H1 (cell line): ENCODE results near the gene UGT1A8.

Experiments
- CHD1 ChIP-seq: IDR thresholded peaks from 2 replicates; pipeline ENCODE4 v1.6.1; 2012; ENCODE audit warnings: low read depth, low read length, improper control_type of control experiment
- FOSL1 ChIP-seq: IDR thresholded peaks from 2 replicates; pipeline ENCODE4 v1.6.1; 2011; ENCODE audit warnings: mild to moderate bottlenecking, low read depth, low read length, moderate library complexity; ENCODE audit not compliant: insufficient read depth
- POLR2A ChIP-seq, 2 experiments: IDR thresholded peaks; 1 replicate in 1 of 2; 2 replicates in 1 of 2; pipeline ENCODE4 v1.6.1; 2011; ENCODE audit warnings: low read depth in 2 of 2, low read length in 2 of 2, mild to moderate bottlenecking in 2 of 2; ENCODE audit errors: control extremely low read depth in 1 of 2
- TAF1 ChIP-seq: IDR thresholded peaks from 2 replicates; pipeline ENCODE4 v1.6.1; 2011; ENCODE audit warnings: mild to moderate bottlenecking, low read depth, low read length
- TF ChIP-seq, protein P1 (sequence below), 3 experiments: IDR thresholded peaks; 1 replicate in 2 of 3; 2 replicates in 1 of 3; pipeline versions ENCODE4 v1.5.1 to v1.6.1; 2011; ENCODE audit warnings: low read length in 3 of 3, mild to moderate bottlenecking in 3 of 3, inconsistent platforms in 2 of 3, low read depth in 1 of 3, moderate library complexity in 1 of 3; ENCODE audit not compliant: insufficient read depth in 1 of 3; ENCODE audit errors: control extremely low read depth in 1 of 3

DNA sequence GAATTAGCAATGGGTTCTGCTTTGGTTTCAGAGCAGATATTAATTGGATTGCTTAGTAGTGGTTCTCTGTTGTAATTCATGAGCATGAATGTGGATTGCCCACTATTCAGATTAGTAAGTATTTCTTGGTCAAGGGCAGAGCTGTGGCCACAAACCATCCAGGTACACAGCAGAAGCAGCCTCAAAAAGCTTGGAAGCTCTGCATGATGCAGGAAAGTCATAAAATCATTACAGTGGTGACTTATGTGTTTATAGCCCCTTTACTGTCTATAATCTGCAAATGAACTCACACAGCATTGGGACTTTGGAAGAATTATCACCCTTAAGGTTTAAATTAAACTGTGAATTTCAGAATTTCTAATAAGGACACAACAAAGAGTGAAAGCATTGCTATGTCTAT lies 140.7 kb downstream of the UGT1A8 start:
- TF ChIP-seq FOSL1 (no peak), POLR2A (IDR thresholded peaks at IDR 0.05; ENCODE audit: control extremely low read depth in 1 of 2, low read depth in 2 of 2, low read length in 2 of 2) (no peak), TAF1 (no peak), CHD1 (no peak)
- TF ChIP-seq, protein P1, sequence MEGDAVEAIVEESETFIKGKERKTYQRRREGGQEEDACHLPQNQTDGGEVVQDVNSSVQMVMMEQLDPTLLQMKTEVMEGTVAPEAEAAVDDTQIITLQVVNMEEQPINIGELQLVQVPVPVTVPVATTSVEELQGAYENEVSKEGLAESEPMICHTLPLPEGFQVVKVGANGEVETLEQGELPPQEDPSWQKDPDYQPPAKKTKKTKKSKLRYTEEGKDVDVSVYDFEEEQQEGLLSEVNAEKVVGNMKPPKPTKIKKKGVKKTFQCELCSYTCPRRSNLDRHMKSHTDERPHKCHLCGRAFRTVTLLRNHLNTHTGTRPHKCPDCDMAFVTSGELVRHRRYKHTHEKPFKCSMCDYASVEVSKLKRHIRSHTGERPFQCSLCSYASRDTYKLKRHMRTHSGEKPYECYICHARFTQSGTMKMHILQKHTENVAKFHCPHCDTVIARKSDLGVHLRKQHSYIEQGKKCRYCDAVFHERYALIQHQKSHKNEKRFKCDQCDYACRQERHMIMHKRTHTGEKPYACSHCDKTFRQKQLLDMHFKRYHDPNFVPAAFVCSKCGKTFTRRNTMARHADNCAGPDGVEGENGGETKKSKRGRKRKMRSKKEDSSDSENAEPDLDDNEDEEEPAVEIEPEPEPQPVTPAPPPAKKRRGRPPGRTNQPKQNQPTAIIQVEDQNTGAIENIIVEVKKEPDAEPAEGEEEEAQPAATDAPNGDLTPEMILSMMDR (IDR thresholded peaks at IDR 0.05; ENCODE audit: control extremely low read depth in 1 of 3, insufficient read depth in 1 of 3, low read depth in 1 of 3, low read length in 3 of 3) = no peak
